WTC11 (cell line): ENCODE results near the gene VEGFC. TPM values are rescaled to one million over a fixed set of nuclear protein-coding genes. Genes with fewer than 3 reads are reported as not detected.

ENCODE experiments used
- ATAC-seq: fragments of 200-7000 bp; cut with Tn5 transposase; 2 replicates; pipeline ENCODE4 v1.10.0; 2021; ENCODE audit warnings: mild to moderate bottlenecking, moderate library complexity
- CTCF ChIA-PET: fragments of 300-600 bp; sonication (Branson Sonifier 250); formaldehyde crosslinking; loops from one replicate; lab custom pipeline; 2021; ENCODE audit warnings: antibody characterized with exemption; lab: Charles Lee
- POLR2A ChIA-PET: fragments of 350-600 bp; sonication (Branson Sonifier 250); formaldehyde crosslinking; loops from one replicate; lab custom pipeline; 2021; ENCODE audit warnings: antibody characterized with exemption; lab: Charles Lee
- DNase-seq: peaks from one replicate; pipeline ENCODE4 v3.0.0; 2021; ENCODE audit warnings: low spot score
- H3K27ac Mint-ChIP-seq: 2 replicates; pipeline ENCODE4 v1.8.0; 2021; ENCODE audit warnings: mixed read lengths
- H3K27me3 Mint-ChIP-seq: 2 replicates; pipeline ENCODE4 v1.8.0; 2021; ENCODE audit warnings: low read depth, mild to moderate bottlenecking, moderate library complexity, mixed read lengths
- H3K36me3 Mint-ChIP-seq: 2 replicates; pipeline ENCODE4 v1.8.0; 2021; ENCODE audit warnings: mixed read lengths
- H3K4me1 Mint-ChIP-seq: 2 replicates; pipeline ENCODE4 v1.8.0; 2022; ENCODE audit warnings: mixed read lengths
- H3K4me3 Mint-ChIP-seq: 2 replicates; pipeline ENCODE4 v1.8.0; 2021; ENCODE audit warnings: mild to moderate bottlenecking, moderate library complexity, mixed read lengths
- H3K9me3 Mint-ChIP-seq: 2 replicates; pipeline ENCODE4 v1.8.0; 2021; ENCODE audit warnings: mixed read lengths
- AR ChIP-seq: fragments of 250-450 bp; sonication (Bioruptor Pico); IDR thresholded peaks from 2 replicates; pipeline ENCODE4 v1.9.0; 2021; ENCODE audit warnings: mild to moderate bottlenecking
- ARID4B ChIP-seq: sonication (generic); formaldehyde crosslinking; IDR thresholded peaks from 2 replicates; pipeline ENCODE4 v1.8.0; 2023; ENCODE audit warnings: missing genetic modification reagents, mild to moderate bottlenecking, borderline replicate concordance
- CREB1 ChIP-seq: sonication (generic); formaldehyde crosslinking; IDR thresholded peaks from 2 replicates; pipeline ENCODE4 v1.8.0; 2023; ENCODE audit warnings: mild to moderate bottlenecking, missing genetic modification reagents
- GABPB1 ChIP-seq: sonication (generic); formaldehyde crosslinking; IDR thresholded peaks from 2 replicates; pipeline ENCODE4 v1.8.1; 2023; ENCODE audit warnings: mild to moderate bottlenecking, missing genetic modification reagents
- IRF2 ChIP-seq: sonication (generic); formaldehyde crosslinking; IDR thresholded peaks from 2 replicates; pipeline ENCODE4 v1.8.0; 2022; ENCODE audit warnings: low read depth, missing genetic modification reagents, borderline replicate concordance
- JAZF1 ChIP-seq: fragments of 250-450 bp; sonication (Bioruptor Pico); IDR thresholded peaks from 2 replicates; pipeline ENCODE4 v1.9.0; 2021; ENCODE audit warnings: moderate library complexity, mild to moderate bottlenecking, inconsistent platforms
- NR1H2 ChIP-seq: sonication (generic); formaldehyde crosslinking; IDR thresholded peaks from 2 replicates; pipeline ENCODE4 v1.9.0; 2021; ENCODE audit warnings: mild to moderate bottlenecking, moderate library complexity, missing genetic modification reagents
- SP1 ChIP-seq: sonication (generic); formaldehyde crosslinking; conservative IDR thresholded peaks from 2 replicates; pipeline ENCODE4 v1.8.1; 2022; ENCODE audit warnings: missing genetic modification reagents
- USF2 ChIP-seq: sonication (generic); formaldehyde crosslinking; IDR thresholded peaks from 2 replicates; pipeline ENCODE4 v1.8.1; 2023; ENCODE audit warnings: mild to moderate bottlenecking, missing genetic modification reagents, moderate library complexity
- ZNF121 ChIP-seq: sonication (generic); formaldehyde crosslinking; IDR thresholded peaks from 2 replicates; pipeline ENCODE4 v1.8.0; 2023; ENCODE audit warnings: missing genetic modification reagents
- ZNF219 ChIP-seq: sonication (generic); formaldehyde crosslinking; IDR thresholded peaks from 2 replicates; pipeline ENCODE4 v1.8.0; 2023; ENCODE audit warnings: missing genetic modification reagents, mild to moderate bottlenecking, borderline replicate concordance
- ZNF281 ChIP-seq: sonication (generic); formaldehyde crosslinking; IDR thresholded peaks from 2 replicates; pipeline ENCODE4 v1.8.0; 2023; ENCODE audit warnings: mild to moderate bottlenecking, missing genetic modification reagents
- ZNF512 ChIP-seq: sonication (generic); formaldehyde crosslinking; IDR thresholded peaks from 2 replicates; pipeline ENCODE4 v1.8.1; 2022; ENCODE audit warnings: missing genetic modification reagents, borderline replicate concordance
- total RNA-seq: library from RNA; stranded (reverse); gene quantifications from 3 replicates; pipeline ENCODE4 v1.2.3, GENCODE V29; 2021
- TF ChIP-seq, protein P1 (sequence below): sonication (generic); formaldehyde crosslinking; IDR thresholded peaks from 2 replicates; pipeline ENCODE4 v1.8.1; 2022; ENCODE audit warnings: mild to moderate bottlenecking, missing genetic modification reagents, moderate library complexity, borderline replicate concordance

Gene VEGFC
- total RNA-seq, 1 experiment from 2014 or later, result 0.61 TPM

- TF ChIP-seq ARID4B (CRISPR knock-in tag) (no peak), ZNF281 (CRISPR knock-in tag) (no peak), SP1 (no peak)
- TF ChIP-seq, all 79 proteins: peak for 0
Observed at GRCh38 chr4:176810481-176811249, 17.9 kb upstream of the VEGFC start (continued).

DNA sequence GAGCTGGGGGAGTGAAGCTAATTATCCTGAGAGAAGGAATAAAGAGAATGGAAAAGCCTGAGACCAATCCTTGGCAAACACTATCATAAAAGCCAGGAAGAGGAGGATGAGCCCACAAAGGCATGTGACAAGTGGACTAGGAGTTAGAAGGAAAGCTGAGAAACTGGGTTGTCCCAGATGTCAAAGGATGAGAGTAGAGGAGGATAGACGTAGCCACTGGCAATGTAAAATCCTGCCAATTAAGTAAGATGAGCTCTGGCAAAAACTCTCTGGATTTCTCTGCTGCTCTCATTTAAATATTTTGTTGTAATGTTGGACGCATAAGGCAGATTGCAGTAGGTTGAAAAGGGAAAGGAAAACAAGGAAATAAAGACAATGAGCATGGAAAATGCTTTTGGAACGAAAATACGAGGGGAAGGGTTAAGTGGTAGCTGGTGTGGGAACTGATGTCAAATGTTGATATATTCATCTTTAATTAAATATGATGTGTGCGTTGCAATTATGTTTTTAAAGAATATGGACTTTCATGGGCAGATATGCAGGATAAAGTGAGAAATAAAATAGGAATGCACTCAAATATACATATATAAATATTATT is 14.2 kb upstream of the VEGFC start:
- ATAC-seq (no peak), DNase-seq (no peak)
- peaks cover 5% of the 10 kb centered on the region for H3K9me3 Mint-ChIP-seq
- TF ChIP-seq GABPB1, result no peak
- no peak for TF ChIP-seq IRF2 (CRISPR knock-in tag)
- TF ChIP-seq JAZF1 (CRISPR knock-in tag), result no peak
- TF ChIP-seq NR1H2 (CRISPR knock-in tag), result no peak
- TF ChIP-seq, protein P1, sequence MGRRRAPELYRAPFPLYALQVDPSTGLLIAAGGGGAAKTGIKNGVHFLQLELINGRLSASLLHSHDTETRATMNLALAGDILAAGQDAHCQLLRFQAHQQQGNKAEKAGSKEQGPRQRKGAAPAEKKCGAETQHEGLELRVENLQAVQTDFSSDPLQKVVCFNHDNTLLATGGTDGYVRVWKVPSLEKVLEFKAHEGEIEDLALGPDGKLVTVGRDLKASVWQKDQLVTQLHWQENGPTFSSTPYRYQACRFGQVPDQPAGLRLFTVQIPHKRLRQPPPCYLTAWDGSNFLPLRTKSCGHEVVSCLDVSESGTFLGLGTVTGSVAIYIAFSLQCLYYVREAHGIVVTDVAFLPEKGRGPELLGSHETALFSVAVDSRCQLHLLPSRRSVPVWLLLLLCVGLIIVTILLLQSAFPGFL (CRISPR knock-in tag), result no peak
- TF ChIP-seq ZNF219 (CRISPR knock-in tag), result no peak
- no peak for TF ChIP-seq CREB1 (CRISPR knock-in tag)
- TF ChIP-seq ZNF121 (CRISPR knock-in tag), result no peak
- TF ChIP-seq ZNF512 (CRISPR knock-in tag), result no peak
- TF ChIP-seq USF2, result no peak
- no peak for TF ChIP-seq AR (CRISPR knock-in tag)
- TF ChIP-seq, all 79 proteins: peak for 0
- ChIA-PET POLR2A (no interaction called here), CTCF (no interaction called here)
- H3K4me1 Mint-ChIP-seq, result no peaks in the 10 kb centered on the region
- H3K36me3 Mint-ChIP-seq, result no peaks in the 10 kb centered on the region
- H3K4me3 Mint-ChIP-seq, result no peak overlapping the region
- no peaks in the 10 kb centered on the region for H3K27me3 Mint-ChIP-seq
- H3K27ac Mint-ChIP-seq, result no peak overlapping the region
